Esophagus muscularis mucosa (tissue), 3 donors: Measurements from ENCODE around the gene PRELID3B.

Source experiments
- EP300 ChIP-seq: sonication (generic); formaldehyde crosslinking; IDR thresholded peaks from one replicate; pipeline ENCODE4 v1.6.1; 2017; ENCODE audit warnings: antibody characterized with exemption
- TF ChIP-seq, protein P1 (sequence below), 3 experiments: fragments of 200-600 bp in 2 of 3; fragments of 450-650 bp in 1 of 3; sonication (generic) in 2 of 3; IDR thresholded peaks; one replicate each; pipeline ENCODE4 v1.5.1; 2017 to 2019; ENCODE audit warnings: antibody characterized with exemption in 3 of 3, mild to moderate bottlenecking in 2 of 3, moderate library complexity in 1 of 3

DNA sequence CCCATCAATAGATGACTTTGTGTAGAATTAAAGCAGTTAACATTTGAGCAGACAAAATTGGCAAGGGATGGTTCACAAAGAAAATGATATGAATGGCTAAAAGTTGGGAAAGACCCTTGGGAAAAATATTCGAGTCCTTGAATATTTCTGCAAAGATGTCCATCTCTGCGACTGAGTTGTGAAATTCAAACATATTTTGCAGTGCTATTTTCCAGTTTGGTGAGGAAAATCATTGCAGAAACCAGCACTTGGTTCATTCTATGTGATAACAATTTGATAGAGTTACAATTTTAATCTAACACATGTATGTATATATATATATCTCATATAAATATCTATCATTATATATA is 6.1 kb upstream of the PRELID3B start:
- no peak for TF ChIP-seq EP300
- TF ChIP-seq, protein P1, sequence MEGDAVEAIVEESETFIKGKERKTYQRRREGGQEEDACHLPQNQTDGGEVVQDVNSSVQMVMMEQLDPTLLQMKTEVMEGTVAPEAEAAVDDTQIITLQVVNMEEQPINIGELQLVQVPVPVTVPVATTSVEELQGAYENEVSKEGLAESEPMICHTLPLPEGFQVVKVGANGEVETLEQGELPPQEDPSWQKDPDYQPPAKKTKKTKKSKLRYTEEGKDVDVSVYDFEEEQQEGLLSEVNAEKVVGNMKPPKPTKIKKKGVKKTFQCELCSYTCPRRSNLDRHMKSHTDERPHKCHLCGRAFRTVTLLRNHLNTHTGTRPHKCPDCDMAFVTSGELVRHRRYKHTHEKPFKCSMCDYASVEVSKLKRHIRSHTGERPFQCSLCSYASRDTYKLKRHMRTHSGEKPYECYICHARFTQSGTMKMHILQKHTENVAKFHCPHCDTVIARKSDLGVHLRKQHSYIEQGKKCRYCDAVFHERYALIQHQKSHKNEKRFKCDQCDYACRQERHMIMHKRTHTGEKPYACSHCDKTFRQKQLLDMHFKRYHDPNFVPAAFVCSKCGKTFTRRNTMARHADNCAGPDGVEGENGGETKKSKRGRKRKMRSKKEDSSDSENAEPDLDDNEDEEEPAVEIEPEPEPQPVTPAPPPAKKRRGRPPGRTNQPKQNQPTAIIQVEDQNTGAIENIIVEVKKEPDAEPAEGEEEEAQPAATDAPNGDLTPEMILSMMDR (IDR thresholded peaks at IDR 0.05), result no peak
